Heart right ventricle (tissue), 16 donors: ENCODE measurements around the gene RFXANK. TPM values are rescaled to one million over a fixed set of nuclear protein-coding genes. Genes with fewer than 3 reads are reported as not detected.

Experiments used
- ATAC-seq, 8 donors: fragments of 200-7000 bp; cut with Tn5 transposase; one replicate each; pipeline ENCODE4 v1.9.1; 2020; ENCODE audit warnings: mild to moderate bottlenecking in 8 of 8, moderate library complexity in 8 of 8, moderate number of reproducible peaks in 1 of 8
- DNase-seq, 2 donors: peaks; one replicate each; pipeline ENCODE4 v3.0.0-alpha.2; 2020
- H3K27ac ChIP-seq, 10 donors: fragments of 200-600 bp; sonication (generic) in 2 of 10; one replicate each; pipeline versions ENCODE4 v1.5.0 to v1.8.0; 2020 to 2022; ENCODE audit warnings: mild to moderate bottlenecking in 3 of 10
- H3K27me3 ChIP-seq, 7 donors: fragments of 200-600 bp; one replicate each; pipeline ENCODE4 v1.8.0; 2021 to 2022; ENCODE audit warnings: mild to moderate bottlenecking in 2 of 7
- H3K36me3 ChIP-seq, 9 donors: fragments of 200-600 bp; sonication (generic) in 1 of 9; one replicate each; pipeline versions ENCODE4 v1.5.0 to v1.8.0; 2020 to 2022; ENCODE audit warnings: mild to moderate bottlenecking in 2 of 9
- H3K4me1 ChIP-seq, 9 donors: fragments of 200-600 bp; sonication (generic) in 1 of 9; one replicate each; pipeline versions ENCODE4 v1.5.0 to v1.8.0; 2020 to 2022; ENCODE audit warnings: mild to moderate bottlenecking in 4 of 9
- H3K4me3 ChIP-seq, 10 donors: fragments of 200-600 bp; sonication (generic) in 2 of 10; one replicate each; pipeline versions ENCODE4 v1.5.0 to v1.8.0; 2020 to 2022; ENCODE audit warnings: mild to moderate bottlenecking in 7 of 10, moderate library complexity in 2 of 10
- H3K9me3 ChIP-seq, 11 donors: fragments of 200-600 bp in 10 of 11; sonication (generic) in 2 of 11; one replicate each; pipeline versions ENCODE4 v1.5.0 to v1.8.0; 2013 to 2022; ENCODE audit warnings: mild to moderate bottlenecking in 2 of 11, control low read depth in 1 of 11, moderate library complexity in 1 of 11
- CTCF ChIP-seq, 9 donors: fragments of 200-600 bp; sonication (generic) in 2 of 9; IDR thresholded peaks; one replicate each; pipeline versions ENCODE4 v1.5.0 to v1.8.0; 2021 to 2022; ENCODE audit warnings: antibody characterized with exemption in 9 of 9, mild to moderate bottlenecking in 5 of 9, moderate library complexity in 1 of 9
- WGBS, 2 donors: extraction: QIAGEN DNeasy Blood & Tissue Kit; methylation state at CpG; one replicate each; pipeline ENCODE4 v1.1.7; 2013; ENCODE audit warnings: inconsistent platforms in 1 of 2; 5-methylcytosine and 5-hydroxymethylcytosine counted together
- intact Hi-C, 10 donors: fragments of 100-400 bp; cut with DNase I; formaldehyde crosslinking; loops; one replicate each; pipeline versions ENCODE4 v1.11.1 to v1.14.2; 2022
- polyA plus RNA-seq, 2 donors: library from polyadenylated mRNA; stranded (reverse); fragments of 200-250 nt; gene quantifications; one replicate each; pipeline ENCODE4 v1.2.3, GENCODE V29; 2013
- total RNA-seq, 10 donors: library from RNA; stranded (reverse); fragmentation: NEBNext Ultra II Directional in 3 of 10; extraction: Animal tissue kit (Norgen Biotek cat#: 25700) in 3 of 10; gene quantifications; one replicate each; pipeline versions ENCODE4 v1.2.1 to v1.2.4, GENCODE V29; 2021 to 2023
- donor health status: Arrhythmogenic right ventricular cardiomyopathy.
- donor health status: ischemic (EF 13 %, LVEDD 7.1; RV severe dilation, severe dysfunction).
- donor health status: healthy with polysubstance abuse.
- donor health status: DM: no; HTN: yes; CAD: no.
- donor health status: DM: no; HTN: no; CAD: no.
- donor health status: ischemic (EF 25% LVEDD 6.9; RV normal size, moderate dysfunction).
- donor health status: ischemic (EF 25% LVEDD 5.7; RV mildly dilated, moderate dysfunction).
- donor health status: healthy.
- donor health status: DM: yes; HTN: yes; CAD: no.
- donor health status: Ischemic cardiomyopathy.
- donor health status: ischemic (EF 35%, LVEDD 5.7; RV mildly dilated, moderate dysfunction).
- donor health status: nonischemic (EF 11% LVEDD 7.7; RV severe dilation, severe dysfunction).
- donor health status: DM: yes; HTN: yes; CAD: no.
- donor health status: PGD.
- donor health status: ischemic (EF 29% LVEDD 5.4; RV normal size, mild dysfunction).
- donor health status: nonischemic (EF 23%, LVEDD 6.1; RV moderate dilation, normal function).

The RFXANK gene
- total and polyA plus RNA-seq, 12 donors, result 30.6 to 109 (median 37.5) TPM

GRCh38 chr19:19176950-19177349 is 15.1 kb upstream of the RFXANK start:
- H3K27ac ChIP-seq, result no peak overlapping the region
- peaks cover 0 to 7% (median 0%) of the 10 kb centered on the region in 9 donors for H3K4me1 ChIP-seq
- no peaks in the 10 kb centered on the region for H3K27me3 ChIP-seq
- no peak for ATAC-seq
- H3K4me3 ChIP-seq, result no peak overlapping the region
- intact Hi-C loops, result no loop called here
- peaks cover 0 to 62% (median 11%) of the 10 kb centered on the region in 9 donors for H3K36me3 ChIP-seq
- WGBS, 2 donors, result 89 to 92% methylated on average over 8 of the region's 8 CpGs
- H3K9me3 ChIP-seq, result peaks cover 0 to 5% (median 0%) of the 10 kb centered on the region in 11 donors
- no peak for TF ChIP-seq CTCF (IDR thresholded peaks at IDR 0.05)
- DNase-seq, result no peak

- ATAC-seq (no peak), DNase-seq (no peak)
- Histone ChIP-seq H3K27ac (no peak overlapping the region), H3K27me3 (no peaks in the 10 kb centered on the region), H3K36me3 (peaks cover 0 to 80% (median 11%) of the 10 kb centered on the region in 9 donors), H3K4me3 (no peak overlapping the region), H3K9me3 (peaks cover 0 to 5% (median 0%) of the 10 kb centered on the region in 11 donors), H3K4me1 (peaks cover 0 to 1% (median 0%) of the 10 kb centered on the region in 9 donors)
- intact Hi-C loops, result loop anchor here in 1 of 10 donors (5.0 kb wide), 1 partner anchor 127 kb away; no protein-coding TSS in a partner anchor
- 87 to 88% methylated on average over 17 of the region's 17 CpGs for WGBS, 2 donors
- TF ChIP-seq CTCF (IDR thresholded peaks at IDR 0.05), result no peak
Measured at GRCh38 chr19:19179548-19180441, 12.3 kb upstream of the RFXANK start.

GRCh38 chr19:19181488-19181998 is 10.5 kb upstream of the RFXANK start:
- H3K9me3 ChIP-seq, result peaks cover 0 to 6% (median 0%) of the 10 kb centered on the region in 11 donors
- intact Hi-C loops, result loop anchor here in 1 of 10 donors (5.0 kb wide), 1 partner anchor 129 kb away; no protein-coding TSS in a partner anchor
- peak overlapping the region in 1 of 10 donors; percentile 40 for H3K27ac ChIP-seq
- no peaks in the 10 kb centered on the region for H3K27me3 ChIP-seq
- WGBS, 2 donors, result 94 to 95% methylated on average over 9 of the region's 9 CpGs
- TF ChIP-seq CTCF (IDR thresholded peaks at IDR 0.05), result no peak
- no peak for DNase-seq
- no peak overlapping the region for H3K4me3 ChIP-seq
- ATAC-seq, result no peak
- no peaks in the 10 kb centered on the region for H3K4me1 ChIP-seq
- peaks cover 0 to 84% (median 11%) of the 10 kb centered on the region in 9 donors for H3K36me3 ChIP-seq

- H3K27ac ChIP-seq, result peak overlapping the region in 1 of 10 donors; percentile 79
- DNase-seq (no peak), ATAC-seq (peak in 6 of 8 donors; percentile 22 to 61 (median 46))
- H3K4me1 ChIP-seq, result peaks cover 9 to 34% (median 22%) of the 10 kb centered on the region in 9 donors
- intact Hi-C loops, result no loop called here
- 61 to 69% methylated on average over 9 of the region's 9 CpGs for WGBS, 2 donors
- H3K27me3 ChIP-seq, result no peaks in the 10 kb centered on the region
- H3K4me3 ChIP-seq, result no peak overlapping the region
- TF ChIP-seq CTCF (IDR thresholded peaks at IDR 0.05), result peak in 8 of 9 donors; percentile 26 to 55 (median 50)
- peaks cover 0 to 58% (median 6%) of the 10 kb centered on the region in 9 donors for H3K36me3 ChIP-seq
- H3K9me3 ChIP-seq, result peaks cover 0 to 4% (median 0%) of the 10 kb centered on the region in 11 donors
Measured at GRCh38 chr19:19185853-19186740, 6.0 kb upstream of the RFXANK start.
